ENCODE data around the gene CARM1.
"Not testable (repeated sequence)": the region's sequence is repeated elsewhere in the genome, so short reads cannot be mapped to it uniquely, and the experiment has no call there.

CARM1 gene

GRCh38 chr19:10876459-10877240 is 5.3 kb downstream of the CARM1 start:
- no peak for DNase-seq

- not testable (repeated sequence) for DNase-seq
Measured at GRCh38 chr19:10877608-10878007, 6.3 kb downstream of the CARM1 start.

- peak; percentile 64 for DNase-seq
Measured at GRCh38 chr19:10878253-10878652, 6.9 kb downstream of the CARM1 start.

- DNase-seq, result no peak
Measured at GRCh38 chr19:10881403-10882107, 10.2 kb downstream of the CARM1 start.

GRCh38 chr19:10882108-10882457 is 10.7 kb downstream of the CARM1 start:
- no peak for DNase-seq

GRCh38 chr19:10884274-10884673 is 12.9 kb downstream of the CARM1 start:
- DNase-seq, result no peak

- DNase-seq, result no peak
Measured at GRCh38 chr19:10885201-10886169, 14.1 kb downstream of the CARM1 start.

- DNase-seq, result no peak
Measured at GRCh38 chr19:10887616-10888367, 16.4 kb downstream of the CARM1 start.

GRCh38 chr19:10888421-10888866 is 17.1 kb downstream of the CARM1 start:
- DNase-seq, result no peak

- no peak for DNase-seq
Measured at GRCh38 chr19:10889880-10890279, 18.5 kb downstream of the CARM1 start.

- no peak for DNase-seq
Measured at GRCh38 chr19:10891405-10892086, 20.2 kb downstream of the CARM1 start.

- DNase-seq, result no peak
Measured at GRCh38 chr19:10892256-10892655, 20.9 kb downstream of the CARM1 start.

- DNase-seq, result no peak
Measured at GRCh38 chr19:10894911-10895213, 23.5 kb downstream of the CARM1 start.

- DNase-seq, result no peak
Measured at GRCh38 chr19:10895363-10895762, 24.0 kb downstream of the CARM1 start.

- DNase-seq, result no peak
Measured at GRCh38 chr19:10895920-10896319, 24.6 kb downstream of the CARM1 start.

- peak; percentile 55 for DNase-seq
Measured at GRCh38 chr19:10896851-10897526, 25.6 kb downstream of the CARM1 start.

GRCh38 chr19:10898633-10899032 is 27.3 kb downstream of the CARM1 start:
- DNase-seq, result no peak

GRCh38 chr19:10899151-10899653 is 27.8 kb downstream of the CARM1 start:
- DNase-seq, result no peak

GRCh38 chr19:10907925-10908324 is 36.6 kb downstream of the CARM1 start:
- DNase-seq, result no peak

- DNase-seq, result no peak
Measured at GRCh38 chr19:10908380-10908960, 37.1 kb downstream of the CARM1 start.

Data from OCI-M1 (cell line).